A549 (cell line): ENCODE results near the gene NFIX. TPM values are rescaled to one million over a fixed set of nuclear protein-coding genes. Genes with fewer than 3 reads are reported as not detected.
A peak's percentile ranks its signal among the peaks of the same experiment; 100 is the strongest.

Source experiments
- ATAC-seq, 2 experiments: fragments of 200-7000 bp in 1 of 2; fragments of >200 bp in 1 of 2; cut with Nextera tagmentation in 1 of 2; cut with Tn5 transposase in 1 of 2; 3 replicates each; pipeline versions ENCODE4 v1.8.0 to v1.9.1; 2018 to 2020; ENCODE audit warnings: mild to moderate bottlenecking in 1 of 2, moderate library complexity in 1 of 2
- CTCF ChIA-PET: fragments of 300-600 bp; sonication (Branson Sonifier 250); formaldehyde crosslinking; extraction: SDS; loops from one replicate; lab custom pipeline; 2021; ENCODE audit warnings: antibody characterized with exemption, inconsistent platforms; lab: Yijun Ruan, JAX
- POLR2A ChIA-PET: fragments of 350-600 bp; formaldehyde crosslinking; extraction: SDS; loops from one replicate; lab custom pipeline; 2021; ENCODE audit warnings: antibody characterized with exemption, inconsistent platforms; lab: Yijun Ruan, JAX
- DNase-seq, 2 experiments: peaks; one replicate each; pipeline versions ENCODE4 v3.0.0 to v3.0.0-alpha.2; 2011 to 2016; ENCODE audit warnings: low read depth in 1 of 2, low spot score in 1 of 2
- FAIRE-seq: peaks from 2 replicates; lab custom pipeline; 2011; peaks lifted over from hg19 to GRCh38; lab: Jason Lieb, UNC
- H3K27ac ChIP-seq, 2 experiments: fragments of >200 bp; sonication (Bioruptor Twin); formaldehyde crosslinking; 3 replicates each; pipeline ENCODE4 v1.5.1; 2016 to 2017
- H3K4me1 ChIP-seq: fragments of >200 bp; sonication (Bioruptor Twin); formaldehyde crosslinking; 3 replicates; pipeline ENCODE4 v1.6.1; 2016
- H3K4me2 ChIP-seq: fragments of >200 bp; sonication (Bioruptor Twin); formaldehyde crosslinking; 3 replicates; pipeline ENCODE4 v1.6.1; 2016
- H3K4me3 ChIP-seq: fragments of >200 bp; sonication (Bioruptor Twin); formaldehyde crosslinking; 3 replicates; pipeline ENCODE4 v1.5.1; 2016
- H3K9me3 ChIP-seq: fragments of >200 bp; sonication (Bioruptor Twin); formaldehyde crosslinking; 3 replicates; pipeline ENCODE4 v1.6.1; 2016
- CBX2 ChIP-seq: fragments of 200-600 bp; sonication (generic); IDR thresholded peaks from 2 replicates; pipeline ENCODE4 v1.6.1; 2016; ENCODE audit warnings: low read depth, mild to moderate bottlenecking, borderline replicate concordance
- CEBPB ChIP-seq, 2 experiments: fragments of >200 bp in 1 of 2; sonication (Bioruptor Twin) in 1 of 2; formaldehyde crosslinking in 1 of 2; IDR thresholded peaks; 2 replicates each; pipeline ENCODE4 v1.6.1; 2012 to 2016
- EP300 ChIP-seq, 2 experiments: fragments of >200 bp; sonication (Bioruptor Twin); formaldehyde crosslinking; IDR thresholded peaks; 2 replicates in 1 of 2; 3 replicates in 1 of 2; pipeline ENCODE4 v1.6.1; 2016 to 2017
- FOSL2 ChIP-seq, 2 experiments: fragments of 450-650 bp in 1 of 2; fragments of >200 bp in 1 of 2; sonication (Bioruptor Twin) in 1 of 2; formaldehyde crosslinking; IDR thresholded peaks; 2 replicates each; pipeline versions ENCODE4 v1.5.0 to v1.6.1; 2016 to 2020; ENCODE audit warnings: mild to moderate bottlenecking in 1 of 2, moderate library complexity in 1 of 2
- FOXS1 ChIP-seq: fragments of 250-450 bp; sonication (Bioruptor Pico); IDR thresholded peaks from 2 replicates; pipeline ENCODE4 v1.5.0; 2020; ENCODE audit warnings: mild to moderate bottlenecking, moderate library complexity
- HDAC2 ChIP-seq: fragments of 200-600 bp; sonication (generic); IDR thresholded peaks from 2 replicates; pipeline ENCODE4 v1.6.1; 2016
- HOXA7 ChIP-seq: fragments of 250-450 bp; sonication (Bioruptor Pico); IDR thresholded peaks from 2 replicates; pipeline ENCODE4 v1.5.0; 2020; ENCODE audit warnings: mild to moderate bottlenecking, moderate library complexity
- HOXB5 ChIP-seq: fragments of 250-450 bp; sonication (Bioruptor Pico); IDR thresholded peaks from 2 replicates; pipeline ENCODE4 v1.5.0; 2020; ENCODE audit warnings: mild to moderate bottlenecking, moderate library complexity
- JUN ChIP-seq, 2 experiments: fragments of >200 bp; sonication (Bioruptor Twin); formaldehyde crosslinking; IDR thresholded peaks; 2 replicates in 1 of 2; 3 replicates in 1 of 2; pipeline ENCODE4 v1.6.1; 2016 to 2017
- KDM5A ChIP-seq: fragments of 200-600 bp; sonication (generic); IDR thresholded peaks from 2 replicates; pipeline ENCODE4 v1.6.1; 2016; ENCODE audit warnings: antibody characterized with exemption, mild to moderate bottlenecking
- MAFK ChIP-seq: fragments of 450-650 bp; IDR thresholded peaks from 2 replicates; pipeline ENCODE4 v1.6.1; 2014; ENCODE audit not compliant: partially characterized antibody
- MAZ ChIP-seq: fragments of 150-350 bp; IDR thresholded peaks from 2 replicates; pipeline ENCODE4 v1.6.1; 2014; ENCODE audit warnings: antibody characterized with exemption, low read depth, low read length, borderline replicate concordance
- NPAS2 ChIP-seq: fragments of 250-450 bp; sonication (Bioruptor Pico); IDR thresholded peaks from 2 replicates; pipeline ENCODE4 v1.8.0; 2022; ENCODE audit warnings: mild to moderate bottlenecking, moderate library complexity, borderline replicate concordance
- PHF8 ChIP-seq: fragments of 200-600 bp; sonication (generic); IDR thresholded peaks from 2 replicates; pipeline ENCODE4 v1.6.1; 2016; ENCODE audit warnings: low read depth, mild to moderate bottlenecking, antibody characterized with exemption, moderate library complexity, borderline replicate concordance
- POLR2A ChIP-seq: IDR thresholded peaks from 2 replicates; pipeline ENCODE4 v1.6.1; 2012; ENCODE audit warnings: mild to moderate bottlenecking, low read length
- POLR2AphosphoS2 ChIP-seq: conservative IDR thresholded peaks from 2 replicates; pipeline ENCODE4 v1.6.1; 2012; ENCODE audit warnings: low read length, improper control_type of control experiment, inconsistent platforms
- RNF2 ChIP-seq: fragments of 200-600 bp; sonication (generic); IDR thresholded peaks from 2 replicates; pipeline ENCODE4 v1.6.1; 2016; ENCODE audit warnings: low read depth, mild to moderate bottlenecking, antibody characterized with exemption, moderate library complexity, borderline replicate concordance
- SREBF2 ChIP-seq: fragments of 450-650 bp; IDR thresholded peaks from 2 replicates; pipeline ENCODE4 v1.6.1; 2014; ENCODE audit warnings: mild to moderate bottlenecking, moderate library complexity
- ZC3H11A ChIP-seq: fragments of 450-650 bp; IDR thresholded peaks from 2 replicates; pipeline ENCODE4 v1.6.1; 2014; ENCODE audit warnings: antibody characterized with exemption, mild to moderate bottlenecking
- ZNF302 ChIP-seq: fragments of 250-450 bp; sonication (Bioruptor Pico); IDR thresholded peaks from 2 replicates; pipeline ENCODE4 v1.9.0; 2021; ENCODE audit warnings: inconsistent platforms, mild to moderate bottlenecking, moderate library complexity
- ZSCAN20 ChIP-seq: fragments of 250-450 bp; sonication (Bioruptor Pico); IDR thresholded peaks from 2 replicates; pipeline ENCODE4 v1.8.0; 2022; ENCODE audit warnings: mild to moderate bottlenecking, moderate library complexity
- WGBS: methylation state at CpG from one replicate; pipeline ENCODE4 v1.1.6; 2017; ENCODE audit errors: missing lambda C conversion rate; 5-methylcytosine and 5-hydroxymethylcytosine counted together
- polyA plus RNA-seq, 4 experiments: library from polyadenylated mRNA; depleted of rRNA in 3 of 4; stranded (reverse); fragments of >200 nt; fragmentation: RNase III in 1 of 4; extraction: RNeasy Plus Mini Kit Qiagen cat#74134 plus additional on column Dnase treatment in 1 of 4; gene quantifications; 2 replicates in 3 of 4; 3 replicates in 1 of 4; pipeline ENCODE4 v1.2.3, GENCODE V29; 2011 to 2017
- TF ChIP-seq, protein P1 (sequence below): IDR thresholded peaks from 2 replicates; pipeline ENCODE4 v1.6.1; 2012
- TF ChIP-seq, protein P2 (sequence below): fragments of >200 bp; sonication (Bioruptor Twin); formaldehyde crosslinking; IDR thresholded peaks from 3 replicates; pipeline ENCODE4 v1.6.1; 2016
- TF ChIP-seq, protein P3 (sequence below): IDR thresholded peaks from 2 replicates; pipeline ENCODE4 v1.6.1; 2012
- TF ChIP-seq, protein P4 (sequence below): IDR thresholded peaks from 2 replicates; pipeline ENCODE4 v1.6.1; 2012; ENCODE audit warnings: low read depth, borderline replicate concordance

Gene NFIX
- polyA plus RNA-seq, 2 of the 4 experiments (the other 2 are of a cell fraction) = 0.52 to 3.0 TPM

DNA sequence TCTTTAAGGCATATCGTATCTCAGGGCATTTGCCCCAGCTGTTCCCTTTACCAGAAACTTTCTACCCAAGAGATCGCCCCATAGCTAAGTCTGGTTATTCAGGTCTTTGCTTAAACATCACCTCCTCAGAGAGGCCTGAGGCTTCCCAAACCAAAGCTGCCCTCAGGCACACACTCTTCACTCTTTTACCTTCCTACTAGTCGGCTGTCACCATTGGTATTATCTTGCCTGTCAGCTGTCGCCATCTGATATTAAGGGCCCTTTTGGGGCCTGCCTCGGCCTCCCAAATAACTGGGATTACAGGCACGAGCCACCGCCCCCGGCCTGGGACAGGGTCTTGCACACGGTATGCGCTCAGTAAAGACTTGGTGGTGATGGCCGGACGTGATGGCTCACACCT lies 39.3 kb upstream of the NFIX start:
- DNase-seq = no peak
- Histone ChIP-seq H3K9me3 (no peaks in the 10 kb centered on the region), H3K4me2 (peak overlapping the region; percentile 82), H3K4me3 (peak overlapping the region; percentile 87), H3K4me1 (peaks cover 21% of the 10 kb centered on the region; the same call in 2 of the 3 replicates), H3K27ac (peak overlapping the region; percentile 98 to 100)
- CTCF ChIA-PET = interaction anchor here (0.9 to 5.7 kb wide), 3 partner anchors 9 to 139 kb away, joined by 3 to 43 read pairs (median 4); no protein-coding TSS in a partner anchor
- no peak for ATAC-seq
- POLR2A ChIA-PET = no interaction called here
- TF ChIP-seq RNF2 = no peak
- no peak for TF ChIP-seq FOSL2 (IDR thresholded peaks at IDR 0.05)
- TF ChIP-seq FOSL2 (CRISPR knock-in tag; IDR thresholded peaks at IDR 0.05) = no peak
- no peak for TF ChIP-seq MAFK
- TF ChIP-seq ZSCAN20 = no peak
- no peak for FAIRE-seq
- 50% methylated on average over 3 of the region's 12 CpGs for WGBS

DNA sequence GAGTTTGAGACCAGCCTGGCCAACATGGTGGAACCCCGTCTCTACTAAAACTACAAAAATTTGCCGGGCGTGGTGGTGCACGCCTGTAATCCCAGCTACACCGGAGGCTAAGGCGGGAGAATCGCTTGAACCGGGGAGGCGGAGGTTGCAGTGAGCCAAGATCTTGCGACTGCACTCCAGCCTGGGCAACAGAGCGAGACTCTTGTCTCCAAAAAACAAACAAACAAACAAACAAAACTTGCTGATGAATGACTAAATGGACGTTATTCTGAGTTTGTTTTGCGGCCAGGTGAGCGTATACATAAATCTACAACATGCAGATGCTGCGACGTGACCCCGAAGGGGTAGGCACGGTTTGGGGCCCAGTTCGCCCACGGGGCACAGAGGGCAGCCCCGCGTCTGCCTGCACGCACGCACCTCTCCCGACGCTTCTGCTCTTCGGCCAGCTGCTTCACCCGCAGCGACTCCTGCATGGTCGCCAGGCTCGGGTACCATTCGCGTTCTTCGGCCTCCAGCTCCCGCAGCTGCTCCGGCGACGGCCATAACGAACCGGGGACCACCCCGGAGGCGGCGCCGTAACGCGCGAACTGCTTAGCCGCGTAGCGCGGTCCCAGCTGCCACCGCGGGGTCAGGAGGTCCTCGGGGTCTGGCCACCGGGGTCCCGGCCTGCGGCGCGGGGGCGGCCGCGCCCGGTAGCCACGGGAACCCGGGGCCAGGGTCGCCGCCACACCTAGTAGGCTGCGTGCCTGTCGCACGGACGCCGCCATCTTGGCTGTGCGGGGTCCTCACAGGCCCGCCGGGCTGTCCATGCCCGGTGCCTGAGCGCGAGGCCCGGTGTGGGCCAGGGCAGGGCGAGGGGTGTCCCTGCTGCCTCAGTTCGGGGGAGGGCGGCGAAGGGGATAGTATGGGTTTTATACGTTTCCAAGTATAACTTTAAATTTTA lies 38.6 kb upstream of the NFIX start, which contains the start of gene GADD45GIP1:
Gene GADD45GIP1, minus strand, starts transcription at position 778 of the 943 bp plus-strand sequence. Its CDS starts 11 bp downstream, at position 767.
- DNase-seq = peak; percentile 61 to 83
- Histone ChIP-seq H3K4me2 (peak within 1 kb of the TSS; percentile 82), H3K9me3 (no peaks in the 10 kb centered on the region), H3K27ac (peak within 1 kb of the TSS; percentile 98 to 100), H3K4me3 (peak within 1 kb of the TSS; percentile 87)
- peak; percentile 92 to 95 for ATAC-seq
- ChIA-PET CTCF (interaction anchor here (0.9 to 5.7 kb wide), 4 partner anchors 8 to 212 kb away, joined by 3 to 43 read pairs (median 4); no protein-coding TSS in a partner anchor), POLR2A (interaction anchor here (0.7 kb wide), 1 partner anchor 10 kb away, joined by 3 read pairs; no protein-coding TSS in a partner anchor)
- no peak for FAIRE-seq
- TF ChIP-seq JUN (IDR thresholded peaks at IDR 0.05) (peak; percentile 30 to 83; a peak in 4 of 5 replicates), ZNF302 (CRISPR knock-in tag) (no peak), MAZ (no peak), CEBPB (IDR thresholded peaks at IDR 0.05) (no peak), HOXB5 (CRISPR knock-in tag) (no peak), KDM5A (peak; percentile 84), CBX2 (no peak), ZC3H11A (no peak), HDAC2 (no peak), HOXA7 (CRISPR knock-in tag) (no peak), PHF8 (peak; percentile 69; the same call in 1 of the 2 replicates), POLR2AphosphoS2 (no peak), POLR2A (peak; percentile 86), SREBF2 (no peak), EP300 (IDR thresholded peaks at IDR 0.05) (no peak), FOXS1 (CRISPR knock-in tag) (no peak), NPAS2 (CRISPR knock-in tag) (no peak)
- TF ChIP-seq, protein P1, sequence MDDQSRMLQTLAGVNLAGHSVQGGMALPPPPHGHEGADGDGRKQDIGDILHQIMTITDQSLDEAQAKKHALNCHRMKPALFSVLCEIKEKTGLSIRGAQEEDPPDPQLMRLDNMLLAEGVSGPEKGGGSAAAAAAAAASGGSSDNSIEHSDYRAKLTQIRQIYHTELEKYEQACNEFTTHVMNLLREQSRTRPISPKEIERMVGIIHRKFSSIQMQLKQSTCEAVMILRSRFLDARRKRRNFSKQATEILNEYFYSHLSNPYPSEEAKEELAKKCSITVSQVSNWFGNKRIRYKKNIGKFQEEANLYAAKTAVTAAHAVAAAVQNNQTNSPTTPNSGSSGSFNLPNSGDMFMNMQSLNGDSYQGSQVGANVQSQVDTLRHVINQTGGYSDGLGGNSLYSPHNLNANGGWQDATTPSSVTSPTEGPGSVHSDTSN = no peak
- TF ChIP-seq, protein P2, sequence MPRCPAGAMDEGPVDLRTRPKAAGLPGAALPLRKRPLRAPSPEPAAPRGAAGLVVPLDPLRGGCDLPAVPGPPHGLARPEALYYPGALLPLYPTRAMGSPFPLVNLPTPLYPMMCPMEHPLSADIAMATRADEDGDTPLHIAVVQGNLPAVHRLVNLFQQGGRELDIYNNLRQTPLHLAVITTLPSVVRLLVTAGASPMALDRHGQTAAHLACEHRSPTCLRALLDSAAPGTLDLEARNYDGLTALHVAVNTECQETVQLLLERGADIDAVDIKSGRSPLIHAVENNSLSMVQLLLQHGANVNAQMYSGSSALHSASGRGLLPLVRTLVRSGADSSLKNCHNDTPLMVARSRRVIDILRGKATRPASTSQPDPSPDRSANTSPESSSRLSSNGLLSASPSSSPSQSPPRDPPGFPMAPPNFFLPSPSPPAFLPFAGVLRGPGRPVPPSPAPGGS = peak; percentile 73; the same call in 2 of the 3 replicates
- TF ChIP-seq, protein P3, sequence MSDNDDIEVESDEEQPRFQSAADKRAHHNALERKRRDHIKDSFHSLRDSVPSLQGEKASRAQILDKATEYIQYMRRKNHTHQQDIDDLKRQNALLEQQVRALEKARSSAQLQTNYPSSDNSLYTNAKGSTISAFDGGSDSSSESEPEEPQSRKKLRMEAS = peak; percentile 38; the same call in 1 of the 2 replicates
- TF ChIP-seq, protein P4, sequence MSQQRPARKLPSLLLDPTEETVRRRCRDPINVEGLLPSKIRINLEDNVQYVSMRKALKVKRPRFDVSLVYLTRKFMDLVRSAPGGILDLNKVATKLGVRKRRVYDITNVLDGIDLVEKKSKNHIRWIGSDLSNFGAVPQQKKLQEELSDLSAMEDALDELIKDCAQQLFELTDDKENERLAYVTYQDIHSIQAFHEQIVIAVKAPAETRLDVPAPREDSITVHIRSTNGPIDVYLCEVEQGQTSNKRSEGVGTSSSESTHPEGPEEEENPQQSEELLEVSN = no peak
- TF ChIP-seq, all 56 proteins: peak for 6
- WGBS = under 1% methylated on average over 33 of the region's 84 CpGs
- H3K4me1 ChIP-seq = peaks cover 21% of the 10 kb centered on the region; the same call in 2 of the 3 replicates
